GM12874 (cell line): Measurements from ENCODE around the gene CTIF.

ENCODE experiments used
- CTCF ChIP-seq: IDR thresholded peaks from 2 replicates; pipeline ENCODE4 v1.5.1; 2011; ENCODE audit warnings: low read depth, mild to moderate bottlenecking, control low read depth, low read length, moderate library complexity; ENCODE audit not compliant: insufficient read depth

The CTIF gene

GRCh38 chr18:48624856-48625255, 86.0 kb downstream of the CTIF start:
- no peak for TF ChIP-seq CTCF

- no peak for TF ChIP-seq CTCF
Observed at GRCh38 chr18:48627216-48627615, 88.4 kb downstream of the CTIF start.

GRCh38 chr18:48629730-48630324, 91.0 kb downstream of the CTIF start:
- no peak for TF ChIP-seq CTCF

GRCh38 chr18:48631851-48632250, 93.0 kb downstream of the CTIF start:
- TF ChIP-seq CTCF, result no peak

- TF ChIP-seq CTCF, result no peak
Observed at GRCh38 chr18:48632676-48633257, 93.9 kb downstream of the CTIF start.

GRCh38 chr18:48634491-48634890, 95.7 kb downstream of the CTIF start:
- no peak for TF ChIP-seq CTCF

- no peak for TF ChIP-seq CTCF
Observed at GRCh38 chr18:48634975-48635374, 96.1 kb downstream of the CTIF start.
